ENCODE data around the gene ZNF214. TPM values are rescaled to one million over a fixed set of nuclear protein-coding genes. Genes with fewer than 3 reads are reported as not detected.
"Not testable (repeated sequence)": the region's sequence is repeated elsewhere in the genome, so short reads cannot be mapped to it uniquely, and the experiment has no call there.

Gene ZNF214
- total RNA-seq, 2 donors from 2014 or later = 1.8 to 2.0 TPM

DNA sequence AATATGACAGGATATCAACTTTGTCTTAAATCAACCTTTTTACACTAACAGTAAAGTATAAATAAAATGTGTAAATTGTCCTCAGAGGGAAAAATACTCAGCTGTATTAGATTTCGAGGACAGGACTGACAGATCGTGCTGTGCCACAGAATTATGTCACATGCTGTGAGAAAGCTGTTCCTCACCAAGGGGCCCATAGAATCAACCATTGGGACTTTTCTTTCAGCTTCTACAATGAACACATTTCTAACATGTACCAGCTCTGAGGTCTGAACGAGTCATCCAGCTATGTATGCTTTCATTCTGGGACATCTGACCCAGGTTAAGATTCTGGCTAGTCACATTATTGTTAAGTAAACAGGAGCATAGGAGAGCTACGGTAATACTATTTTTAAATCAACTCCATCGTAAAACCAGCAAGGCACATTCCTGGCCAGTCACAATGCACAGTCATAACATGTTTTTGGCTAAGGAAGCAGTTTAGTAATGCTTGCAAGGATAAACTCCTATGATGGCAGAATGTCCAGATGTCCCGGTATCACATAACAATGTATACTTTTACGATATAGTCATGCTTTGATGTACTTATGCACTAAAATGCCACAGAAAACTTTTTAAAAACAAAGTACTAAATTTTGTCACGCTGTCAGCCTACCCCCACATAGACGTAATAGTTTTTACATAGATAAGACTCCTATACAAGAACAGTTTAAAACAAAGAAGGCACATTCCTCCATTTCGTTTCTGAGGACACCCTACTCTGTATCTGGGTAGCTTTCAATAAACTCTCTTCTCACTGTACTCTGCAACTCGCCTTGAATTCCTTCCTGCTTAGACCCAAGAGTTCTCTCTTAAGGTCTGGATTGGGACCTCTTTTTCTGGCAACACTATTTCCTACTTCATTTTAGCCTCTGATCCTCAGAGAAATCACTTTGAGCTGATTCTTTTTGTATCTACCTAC lies 27.4 kb downstream of the ZNF214 start:
- DNase-seq (no peak), ATAC-seq (no peak)
- intact Hi-C loops (cut with DNase I, micrococcal nuclease) = no loop called here

DNA sequence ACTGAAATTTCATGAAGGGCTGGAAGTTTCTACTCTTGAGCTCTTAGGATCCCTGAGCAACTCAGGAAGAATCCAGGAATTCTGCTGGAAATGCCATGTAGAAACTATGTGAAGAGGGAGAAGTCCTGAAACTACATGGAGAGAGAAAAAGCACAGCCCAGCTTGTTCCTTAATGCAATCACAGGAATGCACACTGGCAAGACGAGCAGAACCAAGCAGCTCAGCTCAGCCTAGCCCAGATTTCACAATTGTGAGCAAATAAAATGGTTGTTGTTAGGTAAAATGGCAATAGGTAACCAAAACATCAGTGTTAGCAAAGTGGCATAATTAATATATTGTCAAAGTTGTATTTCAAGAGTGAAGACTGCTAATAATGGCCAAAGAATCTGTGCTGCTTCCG lies 28.1 kb downstream of the ZNF214 start:
- no peak for DNase-seq
- ATAC-seq = no peak
- intact Hi-C loops (cut with DNase I, micrococcal nuclease) = no loop called here

DNA sequence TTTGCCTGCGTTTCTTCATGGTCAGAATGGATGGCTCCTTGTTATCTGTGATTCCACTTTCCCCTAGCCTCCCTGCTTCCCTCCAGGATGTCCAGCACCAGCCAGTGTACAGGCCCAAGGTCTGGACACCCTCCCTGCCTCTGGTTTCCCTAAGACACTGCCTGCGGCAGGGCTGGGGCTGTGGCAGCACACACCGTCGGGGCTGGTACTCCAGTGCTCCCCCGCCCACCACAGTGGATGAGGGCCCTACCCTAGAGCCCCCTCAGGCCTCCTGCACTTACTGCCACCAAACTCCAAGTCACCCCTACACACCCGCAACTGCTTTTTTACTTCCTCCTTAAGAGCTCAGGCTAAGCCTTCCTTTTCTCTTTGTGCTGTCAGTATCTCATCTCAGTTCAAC lies 28.9 kb downstream of the ZNF214 start:
- no peak for ATAC-seq
- DNase-seq = no peak
- intact Hi-C loops (cut with DNase I, micrococcal nuclease) = no loop called here

DNA sequence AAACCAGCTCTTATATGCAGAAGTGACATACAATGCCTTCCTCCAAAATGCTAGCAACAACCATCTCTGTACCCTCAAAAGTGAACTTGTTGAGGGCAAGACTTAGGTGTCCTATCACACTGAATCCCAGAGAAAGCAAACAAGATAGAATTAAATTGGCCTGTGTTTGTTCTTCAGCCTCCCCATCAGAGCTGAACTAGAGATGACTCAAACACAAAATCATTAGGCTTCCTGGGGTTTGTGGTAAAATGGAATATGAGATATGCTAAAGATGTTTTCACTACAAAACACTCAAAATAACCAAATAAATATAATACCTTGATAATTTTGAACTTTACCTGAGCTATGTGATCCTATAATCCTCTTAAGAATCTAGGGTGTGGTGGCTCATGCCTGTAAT lies 31.6 kb downstream of the ZNF214 start:
- DNase-seq (no peak), ATAC-seq (no peak)
- intact Hi-C loops (cut with DNase I, micrococcal nuclease) = no loop called here

DNA sequence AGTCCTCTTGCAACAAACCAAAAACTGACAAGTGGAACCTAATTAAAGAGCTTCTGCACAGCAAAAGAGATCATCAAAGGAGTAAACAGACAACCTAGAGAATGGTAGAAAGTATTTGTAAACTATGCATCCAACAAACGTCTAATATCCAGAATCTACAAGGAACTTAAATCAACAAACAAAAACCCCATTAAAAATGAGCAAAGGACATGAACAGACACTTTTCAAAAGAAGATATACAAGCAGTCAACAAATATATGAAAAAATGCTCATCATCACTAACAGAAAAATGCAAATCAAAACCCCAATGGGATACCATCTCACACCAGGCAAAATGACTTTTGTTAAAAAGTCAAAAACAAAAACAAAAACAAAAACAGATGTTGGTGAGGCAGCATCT lies 33.7 kb downstream of the ZNF214 start:
- intact Hi-C loops (cut with DNase I, micrococcal nuclease) = no loop called here
- DNase-seq (no peak), ATAC-seq (no peak)

DNA sequence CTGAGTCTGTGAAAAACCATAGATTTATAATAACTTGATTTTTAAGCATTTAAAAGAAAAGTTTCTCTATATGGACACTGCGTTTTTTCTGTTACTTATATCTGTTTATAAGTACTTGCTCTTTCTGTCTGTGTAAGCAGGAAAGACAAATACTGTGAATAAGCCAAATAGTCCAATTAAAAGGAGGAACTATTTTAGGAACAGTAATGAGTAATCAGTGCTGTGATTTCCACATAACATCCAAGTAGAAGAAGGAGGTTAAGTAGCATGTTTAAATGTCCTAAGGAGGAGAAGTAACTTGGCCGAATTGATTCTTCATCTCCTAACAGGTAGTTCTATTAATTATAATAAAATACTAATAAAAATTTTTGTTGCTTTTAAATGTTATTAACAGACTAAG lies 40.8 kb downstream of the ZNF214 start:
- DNase-seq (no peak), ATAC-seq (no peak)
- intact Hi-C loops (cut with DNase I, micrococcal nuclease) = no loop called here

DNA sequence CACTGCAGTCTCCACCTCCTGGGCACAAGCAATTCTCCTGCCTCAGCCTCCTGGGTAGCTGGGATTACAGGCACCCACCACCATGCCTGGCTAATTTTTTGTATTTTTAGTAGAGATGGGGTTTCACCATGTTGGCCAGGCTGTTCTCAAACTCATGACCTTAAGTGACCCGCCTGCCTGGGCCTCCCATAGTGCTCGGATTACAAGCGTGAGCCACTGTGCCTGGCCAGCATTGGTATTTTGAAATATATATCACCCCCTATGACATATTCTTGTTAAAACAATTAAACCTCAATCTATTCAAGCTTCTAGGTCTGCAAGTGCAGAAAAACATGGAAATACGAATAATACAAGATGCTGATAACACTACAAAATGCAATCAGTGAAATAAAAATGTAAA lies 50.3 kb downstream of the ZNF214 start:
- intact Hi-C loops (cut with DNase I, micrococcal nuclease); ATAC-seq; DNase-seq: not testable (repeated sequence)

DNA sequence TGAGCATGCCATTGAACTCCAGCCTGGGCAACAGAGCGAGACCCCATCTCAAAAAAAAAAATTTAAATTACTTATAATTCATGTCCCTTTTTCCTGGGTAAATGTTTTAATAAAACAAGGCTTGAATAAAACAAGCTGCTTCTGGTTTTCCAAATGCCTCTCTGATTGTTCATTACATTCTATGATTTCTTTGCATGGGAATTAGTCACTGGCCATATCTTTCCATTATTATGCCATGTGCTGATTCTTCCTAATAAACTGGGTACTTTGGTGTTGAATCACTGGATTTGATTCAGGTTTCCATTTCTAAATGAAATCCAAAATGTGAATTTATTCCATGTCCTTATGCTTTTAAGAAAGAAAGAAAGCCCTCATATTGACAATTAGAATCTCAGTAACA lies 51.3 kb downstream of the ZNF214 start:
- intact Hi-C loops (cut with DNase I, micrococcal nuclease) = no loop called here
- ATAC-seq (no peak), DNase-seq (no peak)

DNA sequence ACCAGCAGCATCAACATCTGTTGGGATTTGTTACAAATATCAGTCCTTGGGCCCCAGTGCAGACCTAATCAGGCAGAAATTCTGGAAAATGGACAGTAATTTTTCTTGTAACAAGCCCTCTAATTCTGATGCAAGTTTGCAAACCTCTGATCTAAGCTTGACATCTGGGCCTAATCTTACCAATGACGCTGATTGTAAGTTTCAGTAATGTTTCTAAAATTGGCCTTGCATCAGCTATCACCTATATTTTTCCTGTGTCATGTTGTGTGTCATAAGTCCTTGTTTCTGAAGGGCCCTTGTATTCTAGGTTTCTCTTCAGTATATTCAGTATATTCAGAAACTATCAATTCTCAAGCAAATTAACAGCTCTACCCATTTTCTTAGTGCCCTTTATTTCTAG lies 57.5 kb downstream of the ZNF214 start:
- intact Hi-C loops (cut with DNase I, micrococcal nuclease) = no loop called here
- DNase-seq (no peak), ATAC-seq (no peak)

DNA sequence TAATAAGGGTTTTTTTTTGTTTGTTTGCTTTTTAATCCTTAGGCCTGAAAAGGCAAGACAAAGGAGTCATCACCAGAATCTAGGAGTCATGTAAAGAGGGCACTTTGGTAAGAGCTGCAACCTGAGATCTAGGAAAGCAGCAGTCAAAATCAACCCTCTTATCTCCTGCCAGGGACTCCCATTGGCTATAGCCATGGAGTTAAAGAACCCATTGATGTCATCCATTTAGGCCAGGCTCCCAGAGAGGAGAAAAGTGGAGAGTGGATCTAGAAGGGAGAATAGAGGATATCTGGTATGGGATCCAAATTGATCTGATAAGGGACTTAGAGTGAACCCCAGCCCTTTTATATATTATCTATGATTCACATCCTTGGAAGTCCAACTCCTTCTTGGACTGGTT lies 58.0 kb downstream of the ZNF214 start:
- ATAC-seq = no peak
- DNase-seq = no peak
- intact Hi-C loops (cut with DNase I, micrococcal nuclease) = no loop called here

DNA sequence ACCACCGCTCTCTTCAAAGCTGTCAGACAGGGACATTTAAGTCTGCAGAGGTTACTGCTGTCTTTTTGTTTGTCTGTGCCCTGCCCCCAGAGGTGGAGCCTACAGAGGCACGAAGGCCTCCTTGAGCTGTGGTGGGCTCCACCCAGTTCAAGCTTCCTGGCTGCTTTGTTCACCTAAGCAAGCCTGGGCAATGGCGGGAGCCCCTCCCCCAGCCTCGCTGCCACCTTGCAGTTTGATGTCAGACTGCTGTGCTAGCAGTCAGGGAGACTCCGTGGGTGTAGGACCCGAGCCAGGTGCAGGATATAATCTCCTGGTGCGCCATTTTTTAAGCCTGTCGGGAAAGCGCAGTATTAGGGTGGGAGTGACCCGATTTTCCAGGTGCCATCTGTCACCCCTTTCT lies 65.9 kb downstream of the ZNF214 start:
- intact Hi-C loops (cut with DNase I, micrococcal nuclease); ATAC-seq; DNase-seq: not testable (repeated sequence)

Other genes with a start within 250 kb of the ZNF214 start
- under 1 TPM; 0.11 to 0.21 TPM for gene OR2AG2, start 248.4 kb downstream of the ZNF214 start, total RNA-seq
- gene OR2AG1, start 237.3 kb downstream of the ZNF214 start, total RNA-seq = not detected
- gene OR6A2, start 220.7 kb downstream of the ZNF214 start, total RNA-seq = under 1 TPM; 0.08 to 0.43 TPM
- gene OR10A5, start 174.7 kb downstream of the ZNF214 start, total RNA-seq = not detected
- gene OR10A2, start 157.3 kb downstream of the ZNF214 start, total RNA-seq = not detected
- not detected for gene OR10A4, start 143.7 kb downstream of the ZNF214 start, total RNA-seq
- gene OR2D2, start 127.8 kb downstream of the ZNF214 start, total RNA-seq = 1 to 10 TPM in 1 of 2 donors, under 1 TPM in 1; 0.22 to 1.0 TPM
- gene OR2D3, start 99.3 kb downstream of the ZNF214 start, total RNA-seq = not detected
- 1 to 10 TPM; 3.8 to 5.6 TPM for gene ZNF215, start 93.9 kb downstream of the ZNF214 start, total RNA-seq
- gene NLRP14, start 133 bp upstream of the ZNF214 start, total RNA-seq = under 1 TPM; 0.14 to 0.24 TPM
- not detected for gene RBMXL2, start 68.7 kb upstream of the ZNF214 start, total RNA-seq
- gene SYT9, start 231.6 kb upstream of the ZNF214 start, total RNA-seq = under 1 TPM in 1 of 2 donors, not detected in 1; 0.17 TPM

Data from left colon (tissue), 2 donors.